HG02642 (cell line): ENCODE results near the gene APPL2.
"Not testable (repeated sequence)": the region's sequence is repeated elsewhere in the genome, so short reads cannot be mapped to it uniquely, and the experiment has no call there.

Experiments
- ATAC-seq: cut with Tn5 transposase; IDR thresholded peaks from one replicate; pipeline ENCODE4 v1.9.1; 2021; ENCODE audit warnings: mild to moderate bottlenecking; ENCODE audit not compliant: unreplicated experiment, poor library complexity

APPL2 gene

DNA sequence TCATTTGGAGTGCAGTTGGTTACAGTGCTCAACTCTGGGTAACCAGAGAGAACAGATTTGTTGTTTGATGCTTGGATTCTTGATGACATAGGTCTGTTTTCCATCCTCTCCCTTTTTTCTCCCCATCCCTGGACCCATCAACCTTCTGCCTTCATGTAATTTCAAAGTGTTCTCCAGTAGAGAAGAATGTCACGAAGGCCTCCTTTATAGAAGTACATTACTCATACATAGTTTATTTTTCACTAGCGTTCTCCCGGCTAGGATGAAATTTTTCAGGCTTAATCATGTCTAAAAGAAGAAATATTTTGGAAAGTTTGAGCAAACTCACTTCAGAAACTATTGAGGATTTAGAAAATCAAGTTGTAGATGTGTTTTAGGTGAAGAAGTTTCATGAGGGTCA is 20.9 kb upstream of the APPL2 start:
- no peak for ATAC-seq

DNA sequence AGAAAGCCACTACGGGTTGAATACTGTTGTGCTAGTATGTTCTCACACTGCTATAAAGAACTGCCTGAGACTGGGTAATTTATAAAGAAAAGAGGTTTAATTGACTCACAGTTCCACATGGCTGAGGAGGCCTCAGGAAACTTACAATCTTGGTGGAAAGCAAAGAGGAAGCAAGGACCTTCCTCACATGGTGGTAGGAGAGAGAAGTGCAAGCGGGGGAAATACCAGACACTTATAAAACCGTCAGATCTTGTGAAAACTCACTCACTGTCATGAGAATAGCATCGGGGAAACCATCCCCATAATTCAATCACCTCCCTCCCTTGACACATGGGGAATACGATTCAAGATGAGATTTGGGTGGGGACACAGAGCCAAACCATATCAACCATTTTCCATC is 20.5 kb upstream of the APPL2 start:
- not testable (repeated sequence) for ATAC-seq

- ATAC-seq: no peak
Observed at GRCh38 chr12:105256011-105256410, 20.0 kb upstream of the APPL2 start.

GRCh38 chr12:105253866-105254513 is 18.0 kb upstream of the APPL2 start:
- ATAC-seq: no peak

DNA sequence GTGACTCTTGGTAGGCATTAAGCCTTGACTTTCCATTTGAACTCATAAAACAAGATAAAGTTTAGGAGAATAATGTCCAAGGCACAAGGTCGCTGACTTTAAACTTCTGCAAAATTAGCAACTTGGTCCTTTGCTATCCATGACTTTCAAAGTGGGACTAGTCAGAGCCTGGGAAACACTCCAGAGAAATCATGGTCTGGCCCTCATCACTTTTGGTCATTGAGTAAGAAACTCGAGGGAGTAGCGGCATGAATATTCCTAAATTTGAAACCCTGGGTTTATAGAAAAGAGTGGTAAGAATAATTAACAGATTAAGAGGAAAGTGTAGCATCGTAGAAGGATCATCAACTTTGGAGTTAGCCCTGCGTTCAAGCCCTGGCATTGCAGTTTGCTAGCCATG is 16.9 kb upstream of the APPL2 start:
- no peak for ATAC-seq

- not testable (repeated sequence) for ATAC-seq
Observed at GRCh38 chr12:105245776-105246427, 9.9 kb upstream of the APPL2 start.

- no peak for ATAC-seq
Observed at GRCh38 chr12:105245291-105245690, 9.3 kb upstream of the APPL2 start.

DNA sequence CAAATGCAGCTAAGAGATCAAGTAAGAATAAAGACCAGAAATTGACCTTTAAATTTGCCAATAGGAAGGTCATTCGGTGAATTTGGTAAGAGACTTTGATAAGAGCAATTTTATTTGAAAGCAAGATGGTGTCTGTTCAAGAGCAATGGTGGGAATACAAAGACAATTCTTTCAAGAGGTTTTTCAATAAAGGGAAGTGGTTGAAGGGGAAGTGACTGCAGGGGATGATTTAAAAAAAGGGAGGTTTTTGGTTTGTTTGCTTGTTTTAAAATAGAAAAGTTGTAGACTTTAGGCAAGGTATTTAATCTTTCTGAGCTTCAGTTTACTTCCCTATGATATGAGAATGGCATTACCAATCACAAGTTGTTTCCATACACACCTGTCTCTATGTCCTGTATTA is 4.3 kb upstream of the APPL2 start:
- ATAC-seq: no peak

DNA sequence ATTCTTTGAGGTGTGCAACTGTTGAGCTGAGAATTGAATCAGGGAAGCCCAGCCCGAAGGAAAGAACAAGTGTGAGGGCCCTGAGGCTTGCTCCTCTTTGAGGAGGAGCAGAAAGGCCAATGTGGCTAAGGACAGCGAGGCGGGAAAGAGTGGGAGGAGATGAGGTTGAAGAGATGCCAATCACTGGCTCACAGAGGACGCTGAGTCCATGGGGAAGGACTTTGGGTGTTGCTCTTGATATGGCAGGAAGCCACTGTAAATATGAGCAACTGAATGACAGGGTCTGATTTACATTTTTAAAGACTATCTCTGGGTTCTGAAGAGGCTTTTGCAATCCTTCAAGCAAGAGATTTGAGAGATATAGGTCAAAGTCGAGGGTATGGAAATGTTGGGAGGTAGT is 3.3 kb upstream of the APPL2 start:
- ATAC-seq: no peak

GRCh38 chr12:105237666-105238065 is 1.7 kb upstream of the APPL2 start:
- ATAC-seq: no peak

DNA sequence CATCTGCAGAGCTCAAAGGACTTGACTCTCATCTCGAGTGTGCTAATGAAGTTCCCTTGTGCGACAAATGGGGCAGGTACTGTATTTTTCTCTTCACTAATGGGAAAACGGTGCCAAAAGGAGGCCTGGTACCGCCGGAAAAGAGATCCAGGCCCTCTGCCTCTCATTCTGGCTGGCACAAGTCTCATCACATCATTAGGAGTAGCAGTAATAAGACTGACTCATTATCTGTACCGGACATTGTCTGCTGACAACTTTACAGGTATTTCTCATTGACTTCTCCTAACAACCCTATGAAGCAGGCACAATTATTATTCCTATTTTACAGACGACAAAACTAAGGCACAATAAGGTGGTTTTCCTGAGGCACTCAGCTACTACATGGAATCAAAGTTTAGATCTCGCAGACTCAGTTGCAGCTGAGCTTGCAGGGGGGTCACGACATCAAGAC is 668 bp downstream of the APPL2 start:
- ATAC-seq: no peak

DNA sequence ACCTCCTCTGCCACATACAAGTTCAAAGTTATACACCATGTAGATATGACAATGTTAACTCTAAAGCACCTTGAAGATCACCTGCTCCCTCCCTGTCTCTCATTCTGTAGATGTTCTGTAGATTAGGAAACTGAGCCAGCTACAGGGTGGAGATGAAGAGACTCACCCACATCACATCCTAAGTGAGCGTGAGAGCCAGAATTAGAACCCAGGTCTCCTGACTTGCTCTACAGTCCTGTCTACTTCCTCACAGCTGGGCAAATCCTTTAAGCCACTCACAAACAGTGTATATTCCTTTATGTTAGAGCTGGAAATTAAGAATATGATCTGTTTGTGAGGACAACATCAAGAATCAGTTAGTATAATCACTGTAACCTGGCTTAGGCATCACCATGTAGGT is 1.8 kb downstream of the APPL2 start:
- no peak for ATAC-seq

DNA sequence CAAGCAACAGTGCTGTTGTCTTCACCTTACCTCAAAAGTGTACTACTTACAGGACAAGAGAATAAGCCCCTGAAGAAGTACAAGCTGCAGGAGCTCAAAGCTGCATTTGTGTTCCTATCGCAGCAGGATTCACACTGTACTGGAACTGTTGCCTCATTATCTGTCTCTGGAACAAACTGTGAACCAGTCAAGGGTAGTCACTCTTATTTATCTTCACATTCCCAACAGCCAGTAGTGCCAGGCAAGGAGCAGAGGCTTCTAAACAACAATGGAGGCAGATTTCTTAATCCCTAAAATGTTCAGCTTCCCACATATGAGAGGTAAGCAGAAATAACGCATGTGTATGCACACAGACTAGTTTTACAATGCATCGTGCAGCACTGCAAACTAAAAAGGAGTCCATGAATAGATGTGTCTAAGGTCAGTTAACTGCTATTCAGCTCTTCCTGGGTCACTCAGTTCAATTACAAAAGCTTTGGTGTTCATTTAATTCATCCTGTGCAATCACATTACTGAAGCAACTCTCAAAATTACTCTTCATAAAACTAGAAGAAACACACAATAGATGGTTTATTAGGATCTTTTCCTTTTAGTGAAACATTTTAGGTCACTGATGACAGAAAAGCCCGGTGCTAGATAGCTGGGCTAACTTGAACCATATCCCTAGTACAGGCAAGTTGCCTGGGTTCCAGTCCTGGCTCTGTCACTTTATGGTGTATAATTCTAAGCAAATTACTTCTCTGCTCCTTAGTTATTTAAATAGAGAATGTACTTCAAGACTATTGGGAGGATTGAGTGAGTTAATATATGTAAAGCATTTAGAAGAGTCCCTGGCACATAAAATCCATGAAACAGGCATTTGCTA is 2.7 kb downstream of the APPL2 start:
- no peak for ATAC-seq

DNA sequence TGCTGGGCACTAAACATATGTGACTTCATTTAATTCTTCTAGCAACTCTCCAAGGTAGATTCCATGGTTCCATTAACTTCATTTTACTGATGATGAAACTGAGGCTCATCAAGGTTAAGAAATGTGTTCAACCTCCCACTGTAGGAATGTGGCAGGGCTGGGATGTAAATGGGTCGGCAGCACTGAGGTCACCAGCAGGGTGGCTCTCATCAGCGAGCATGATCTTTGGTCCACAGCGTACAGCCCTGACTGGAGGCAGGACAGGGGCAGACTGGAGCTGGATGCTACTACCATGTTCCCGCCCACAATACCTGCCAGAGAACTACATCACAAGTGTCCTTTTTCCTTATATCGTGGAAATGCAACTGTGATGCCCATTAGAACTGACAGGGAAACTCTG is 4.6 kb downstream of the APPL2 start:
- ATAC-seq: no peak

DNA sequence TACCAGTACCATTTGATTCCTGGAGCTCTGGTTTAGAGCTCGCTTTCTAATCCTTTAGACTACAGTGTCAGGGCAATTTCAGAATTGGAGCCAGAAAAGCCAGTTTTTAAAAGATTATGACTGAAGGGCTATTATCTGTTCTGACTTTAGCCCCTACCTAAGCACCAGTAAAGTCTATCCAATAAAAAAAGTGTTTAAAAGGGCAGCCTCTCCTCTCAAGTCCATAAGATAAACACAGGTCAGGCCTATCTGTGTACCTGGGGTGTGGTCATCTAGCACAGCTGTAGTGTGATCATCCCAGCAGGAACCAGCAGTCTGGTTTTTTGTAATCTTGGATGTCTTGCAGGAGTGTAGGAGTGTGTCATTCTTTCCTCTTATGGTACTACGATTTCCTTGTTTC is 6.6 kb downstream of the APPL2 start:
- ATAC-seq: no peak

GRCh38 chr12:105228966-105229365 is 7.0 kb downstream of the APPL2 start:
- ATAC-seq: no peak

- no peak for ATAC-seq
Observed at GRCh38 chr12:105228494-105228893, 7.5 kb downstream of the APPL2 start.

- ATAC-seq: no peak
Observed at GRCh38 chr12:105227879-105228278, 8.1 kb downstream of the APPL2 start.

DNA sequence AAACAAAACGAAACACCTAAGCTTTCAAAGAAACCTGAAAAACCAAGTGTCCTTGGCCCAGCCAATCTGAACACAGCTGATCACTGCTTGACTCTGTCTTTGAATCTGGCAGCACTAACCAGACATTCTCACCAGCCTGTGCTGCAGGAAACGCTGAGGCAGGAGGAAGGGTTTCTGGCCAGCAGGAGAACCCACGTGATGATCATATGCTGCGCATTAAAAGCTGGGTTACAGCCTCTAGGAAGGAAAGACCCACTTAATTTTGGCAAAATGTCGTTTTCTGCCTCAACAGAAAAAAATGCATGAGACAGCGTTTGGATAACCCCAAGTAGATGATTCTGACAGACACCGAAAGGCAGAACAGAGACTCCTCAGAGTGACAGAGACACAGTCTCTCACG is 9.8 kb downstream of the APPL2 start:
- no peak for ATAC-seq

GRCh38 chr12:105225505-105226015 is 10.4 kb downstream of the APPL2 start:
- no peak for ATAC-seq

DNA sequence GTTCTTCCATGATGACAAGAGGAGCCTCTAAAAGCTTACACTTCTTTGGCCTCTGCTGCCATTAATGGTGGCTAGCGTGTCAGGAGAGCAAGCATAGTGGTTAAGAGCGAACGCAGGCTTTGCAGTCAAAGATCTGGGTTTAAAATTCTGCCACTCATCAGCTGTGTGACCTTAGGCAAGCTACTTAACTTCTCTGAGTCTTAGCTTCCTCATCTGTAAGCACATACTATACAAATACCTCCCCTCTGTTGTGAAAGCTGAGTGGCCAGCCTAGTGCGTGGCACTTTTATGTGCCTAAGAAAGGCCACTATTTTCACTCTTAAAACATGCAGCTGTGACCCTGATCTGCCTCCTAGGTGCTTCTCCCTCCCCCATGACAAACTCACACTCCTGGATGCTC is 11.6 kb downstream of the APPL2 start:
- no peak for ATAC-seq
